ENCODE data around the gene SH3PXD2A.

GRCh38 chr10:103622935-103623574, 232.3 kb downstream of the SH3PXD2A start:
- no peak for TF ChIP-seq POLR2A (IDR thresholded peaks at IDR 0.05)
- no peak for TF ChIP-seq POLR2AphosphoS5 (IDR thresholded peaks at IDR 0.05)
